Trophoblast cell (in vitro differentiated cells and primary cell): ENCODE results near the gene C1GALT1.

Experiments
- DNase-seq, 2 donors: peaks; one replicate each; pipeline ENCODE4 v3.0.0-alpha.2; 2016
- H2AFZ ChIP-seq: 2 replicates; pipeline ENCODE4 v1.6.1; 2013; ENCODE audit warnings: low read length, moderate library complexity, mild to moderate bottlenecking; ENCODE audit not compliant: insufficient read depth, poor library complexity
- H2AK5ac ChIP-seq: 2 replicates; pipeline ENCODE4 v1.6.1; 2013; ENCODE audit warnings: mild to moderate bottlenecking, low read length
- H2BK120ac ChIP-seq: 2 replicates; pipeline ENCODE4 v1.6.1; 2013; ENCODE audit warnings: low read length, mild to moderate bottlenecking, moderate library complexity; ENCODE audit not compliant: insufficient read depth, poor library complexity
- H2BK12ac ChIP-seq: 2 replicates; pipeline ENCODE4 v1.6.1; 2013; ENCODE audit warnings: mild to moderate bottlenecking, low read length, moderate library complexity
- H2BK5ac ChIP-seq: 2 replicates; pipeline ENCODE4 v1.6.1; 2013; ENCODE audit warnings: low read length, low read depth, moderate library complexity, mild to moderate bottlenecking; ENCODE audit not compliant: poor library complexity
- H3K14ac ChIP-seq: 2 replicates; pipeline ENCODE4 v1.6.1; 2013; ENCODE audit warnings: mild to moderate bottlenecking, low read length
- H3K18ac ChIP-seq: 2 replicates; pipeline ENCODE4 v1.6.1; 2013; ENCODE audit warnings: mild to moderate bottlenecking, low read length
- H3K23ac ChIP-seq: 2 replicates; pipeline ENCODE4 v1.6.1; 2013; ENCODE audit warnings: low read length
- H3K27ac ChIP-seq: 2 replicates; pipeline ENCODE4 v1.5.1; 2013; ENCODE audit warnings: low read depth, mild to moderate bottlenecking, inconsistent platforms, low read length, moderate library complexity
- H3K27me3 ChIP-seq: 2 replicates; pipeline ENCODE4 v1.6.1; 2013; ENCODE audit warnings: inconsistent platforms, mild to moderate bottlenecking, low read length, moderate library complexity; ENCODE audit not compliant: insufficient read depth
- H3K36me3 ChIP-seq, 2 experiments: 1 replicate in 1 of 2; 2 replicates in 1 of 2; pipeline ENCODE4 v1.6.1; 2013; ENCODE audit warnings: low read length in 2 of 2, mild to moderate bottlenecking in 2 of 2, moderate library complexity in 1 of 2; ENCODE audit not compliant: insufficient read depth in 2 of 2, control insufficient read depth in 1 of 2
- H3K4ac ChIP-seq: 2 replicates; pipeline ENCODE4 v1.6.1; 2013; ENCODE audit warnings: low read depth, mild to moderate bottlenecking, low read length, moderate library complexity
- H3K4me1 ChIP-seq, 2 experiments: 1 replicate in 1 of 2; 2 replicates in 1 of 2; pipeline ENCODE4 v1.6.1; 2013; ENCODE audit warnings: low read length in 2 of 2, mild to moderate bottlenecking in 2 of 2, moderate library complexity in 1 of 2; ENCODE audit not compliant: insufficient read depth in 2 of 2, control insufficient read depth in 1 of 2
- H3K4me2 ChIP-seq: 2 replicates; pipeline ENCODE4 v1.6.1; 2013; ENCODE audit warnings: inconsistent platforms, mild to moderate bottlenecking, low read length, moderate library complexity
- H3K4me3 ChIP-seq: 2 replicates; pipeline ENCODE4 v1.5.1; 2013; ENCODE audit warnings: mild to moderate bottlenecking, low read depth, low read length, inconsistent platforms
- H3K79me1 ChIP-seq: one replicate; pipeline ENCODE4 v1.6.1; 2013; ENCODE audit warnings: low read length
- H3K79me2 ChIP-seq: 2 replicates; pipeline ENCODE4 v1.6.1; 2013; ENCODE audit warnings: low read length, mild to moderate bottlenecking; ENCODE audit not compliant: control insufficient read depth, insufficient read depth, poor library complexity
- H3K9ac ChIP-seq: 2 replicates; pipeline ENCODE4 v1.6.1; 2013; ENCODE audit warnings: mild to moderate bottlenecking, low read length
- H3K9me3 ChIP-seq: 2 replicates; pipeline ENCODE4 v1.6.1; 2013; ENCODE audit warnings: low read depth, mild to moderate bottlenecking, control low read depth, inconsistent platforms, low read length; ENCODE audit not compliant: insufficient read depth
- H4K12ac ChIP-seq: 2 replicates; pipeline ENCODE4 v1.6.1; 2013; ENCODE audit warnings: low read depth, mild to moderate bottlenecking, low read length, moderate library complexity
- H4K8ac ChIP-seq: 2 replicates; pipeline ENCODE4 v1.6.1; 2013; ENCODE audit warnings: low read depth, mild to moderate bottlenecking, low read length, moderate library complexity
- H4K91ac ChIP-seq: one replicate; pipeline ENCODE4 v1.6.1; 2013; ENCODE audit warnings: low read depth, mild to moderate bottlenecking, low read length, moderate library complexity
- WGBS: extraction: QIAGEN DNeasy Blood & Tissue Kit; methylation state at CpG from one replicate; pipeline ENCODE4 v1.1.7; 2013; ENCODE audit warnings: missing lambda C conversion rate; ENCODE audit not compliant: insufficient read length, insufficient coverage; ENCODE audit errors: extremely low coverage; 5-methylcytosine and 5-hydroxymethylcytosine counted together

The C1GALT1 gene

DNA sequence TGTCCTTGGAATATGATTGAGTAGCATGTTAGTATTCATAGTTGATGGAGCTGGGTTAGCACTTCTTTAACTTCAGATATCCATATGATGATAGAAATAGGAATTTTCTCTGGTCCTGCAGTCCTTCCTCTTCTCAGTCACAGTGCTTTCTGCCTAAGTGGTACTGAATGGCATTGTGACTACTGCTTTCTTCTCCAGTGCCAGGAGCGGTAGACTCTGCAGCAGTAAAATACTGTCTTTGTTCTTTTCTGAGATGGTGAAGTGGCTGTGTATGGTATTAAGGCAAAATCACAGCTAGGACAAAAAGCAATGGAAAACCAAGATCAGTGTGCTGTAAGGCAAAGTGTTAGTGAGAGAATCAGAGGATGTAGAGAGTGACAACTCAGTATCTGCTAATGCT, 46.6 kb downstream of the C1GALT1 start:
- WGBS = no CpG with 5 or more reads among the region's 1 CpG
- H3K27me3 ChIP-seq = no peaks in the 10 kb centered on the region
- no peak overlapping the region for H3K23ac ChIP-seq
- peak overlapping the region; percentile 2 for H3K4ac ChIP-seq
- H4K91ac ChIP-seq = no peak overlapping the region
- H2AK5ac ChIP-seq = no peak overlapping the region
- H2BK120ac ChIP-seq = no peak overlapping the region
- no peak overlapping the region for H3K4me2 ChIP-seq
- no peak for DNase-seq
- no peaks in the 10 kb centered on the region for H3K4me1 ChIP-seq
- no peak overlapping the region for H3K9ac ChIP-seq
- no peaks in the 10 kb centered on the region for H3K79me1 ChIP-seq
- H2BK12ac ChIP-seq = no peak overlapping the region
- no peak overlapping the region for H3K14ac ChIP-seq
- no peaks in the 10 kb centered on the region for H3K79me2 ChIP-seq
- no peak overlapping the region for H3K27ac ChIP-seq
- H3K36me3 ChIP-seq = no peaks in the 10 kb centered on the region
- no peak overlapping the region for H2BK5ac ChIP-seq
- no peak overlapping the region for H4K12ac ChIP-seq
- H3K18ac ChIP-seq = no peak overlapping the region
- no peak overlapping the region for H4K8ac ChIP-seq
- no peaks in the 10 kb centered on the region for H3K9me3 ChIP-seq
- no peak overlapping the region for H2AFZ ChIP-seq
- no peak overlapping the region for H3K4me3 ChIP-seq

GRCh38 chr7:7231000-7231399, 48.7 kb downstream of the C1GALT1 start:
- Histone ChIP-seq H3K36me3 (no peaks in the 10 kb centered on the region), H3K27ac (no peak overlapping the region), H3K4me2 (no peak overlapping the region), H4K12ac (no peak overlapping the region), H4K8ac (no peak overlapping the region), H4K91ac (no peak overlapping the region), H3K23ac (no peak overlapping the region), H3K4ac (no peak overlapping the region), H2BK12ac (no peak overlapping the region), H3K79me2 (no peaks in the 10 kb centered on the region), H3K14ac (no peak overlapping the region), H2AK5ac (no peak overlapping the region), H3K79me1 (no peaks in the 10 kb centered on the region), H3K9me3 (no peaks in the 10 kb centered on the region), H2AFZ (no peak overlapping the region), H3K18ac (no peak overlapping the region), H2BK5ac (no peak overlapping the region), H3K4me3 (no peak overlapping the region), H2BK120ac (no peak overlapping the region), H3K4me1 (no peaks in the 10 kb centered on the region), H3K9ac (no peak overlapping the region), H3K27me3 (no peaks in the 10 kb centered on the region)
- WGBS = no CpG with 5 or more reads among the region's 1 CpG
- no peak for DNase-seq

GRCh38 chr7:7231865-7232264, 49.5 kb downstream of the C1GALT1 start:
- Histone ChIP-seq H2BK12ac (no peak overlapping the region), H3K27me3 (no peaks in the 10 kb centered on the region), H3K23ac (no peak overlapping the region), H2AK5ac (no peak overlapping the region), H3K79me1 (no peaks in the 10 kb centered on the region), H3K4me2 (no peak overlapping the region), H3K9ac (no peak overlapping the region), H3K14ac (no peak overlapping the region), H4K12ac (no peak overlapping the region), H3K36me3 (no peaks in the 10 kb centered on the region), H3K18ac (no peak overlapping the region), H4K8ac (no peak overlapping the region), H4K91ac (no peak overlapping the region), H3K9me3 (no peaks in the 10 kb centered on the region), H2BK120ac (no peak overlapping the region), H3K4me1 (no peaks in the 10 kb centered on the region), H2AFZ (no peak overlapping the region), H3K4me3 (no peak overlapping the region), H2BK5ac (no peak overlapping the region), H3K27ac (no peak overlapping the region), H3K79me2 (no peaks in the 10 kb centered on the region), H3K4ac (no peak overlapping the region)
- WGBS = no CpG with 5 or more reads among the region's 3 CpGs
- DNase-seq = no peak

DNA sequence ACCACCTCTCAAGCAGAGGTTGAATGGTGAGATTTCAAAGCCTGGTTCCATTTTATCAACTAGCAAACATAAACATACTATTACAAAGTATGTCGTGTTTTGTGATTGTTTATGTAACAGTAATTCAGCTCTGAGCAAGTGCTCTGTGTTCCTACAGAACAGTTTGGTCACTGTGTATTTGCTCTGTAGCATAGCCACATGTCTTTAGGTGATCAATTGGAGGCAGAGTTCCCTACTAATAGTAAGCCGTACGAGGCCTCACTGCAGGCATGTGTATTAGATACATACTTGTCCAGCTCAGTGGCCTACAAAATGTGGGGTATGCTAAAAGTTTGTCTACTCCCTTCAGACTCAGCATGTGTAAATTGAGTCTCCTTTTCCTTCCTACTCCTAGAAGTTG, 53.0 kb downstream of the C1GALT1 start:
- H3K27ac ChIP-seq = no peak overlapping the region
- no peaks in the 10 kb centered on the region for H3K9me3 ChIP-seq
- H2BK5ac ChIP-seq = no peak overlapping the region
- H4K12ac ChIP-seq = no peak overlapping the region
- H3K4me1 ChIP-seq = no peaks in the 10 kb centered on the region
- no peak overlapping the region for H2BK120ac ChIP-seq
- no CpG with 5 or more reads among the region's 3 CpGs for WGBS
- no peak for DNase-seq
- no peak overlapping the region for H3K4ac ChIP-seq
- no peak overlapping the region for H2AK5ac ChIP-seq
- H3K79me1 ChIP-seq = no peaks in the 10 kb centered on the region
- H4K91ac ChIP-seq = no peak overlapping the region
- no peak overlapping the region for H3K14ac ChIP-seq
- no peak overlapping the region for H3K9ac ChIP-seq
- no peak overlapping the region for H3K18ac ChIP-seq
- H3K36me3 ChIP-seq = peaks cover 0 to 3% of the 10 kb centered on the region in 2 experiments
- no peak overlapping the region for H4K8ac ChIP-seq
- no peak overlapping the region for H2BK12ac ChIP-seq
- H3K4me2 ChIP-seq = no peak overlapping the region
- no peaks in the 10 kb centered on the region for H3K79me2 ChIP-seq
- H3K23ac ChIP-seq = no peak overlapping the region
- H2AFZ ChIP-seq = no peak overlapping the region
- no peak overlapping the region for H3K4me3 ChIP-seq
- no peaks in the 10 kb centered on the region for H3K27me3 ChIP-seq
